HEK293 (cell line): ENCODE data around the gene OAT.

Source experiments
- CTCF ChIP-seq: fragments of 450-650 bp; formaldehyde crosslinking; IDR thresholded peaks from 2 replicates; pipeline ENCODE4 v1.5.1; 2016; ENCODE audit warnings: missing biosample characterization, missing genetic modification characterization
- KLF10 ChIP-seq: fragments of 450-650 bp; IDR thresholded peaks from 2 replicates; pipeline ENCODE4 v1.5.1; 2018; ENCODE audit warnings: missing biosample characterization, mild to moderate bottlenecking, missing genetic modification characterization
- PRDM1 ChIP-seq: fragments of 450-650 bp; formaldehyde crosslinking; IDR thresholded peaks from 2 replicates; pipeline ENCODE4; 2016; ENCODE audit warnings: missing biosample characterization, missing genetic modification characterization
- ZNF664 ChIP-seq: fragments of 450-650 bp; formaldehyde crosslinking; IDR thresholded peaks from 2 replicates; pipeline ENCODE4 v1.5.1; 2016; ENCODE audit warnings: missing biosample characterization, missing genetic modification characterization

DNA sequence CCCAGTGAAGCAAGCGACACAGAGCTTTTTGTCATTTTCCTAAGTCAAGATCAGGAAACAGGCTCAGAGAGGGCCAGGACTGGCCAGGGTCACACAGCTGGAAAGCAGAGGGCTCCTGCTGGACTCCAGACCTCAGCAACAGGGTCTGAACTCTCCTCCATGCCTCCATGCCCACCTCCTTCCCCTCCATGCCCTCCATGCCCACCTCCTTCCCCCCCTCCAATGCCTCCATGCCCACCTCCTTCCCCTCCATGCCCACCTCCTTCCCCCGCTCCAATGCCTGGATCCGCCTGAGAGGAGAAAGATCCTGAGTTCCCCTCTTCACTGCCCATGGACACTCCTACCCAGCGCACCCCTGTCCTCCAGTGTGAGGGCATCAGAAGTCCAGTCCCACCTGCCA, 51.3 kb downstream of the OAT start:
- no peak for TF ChIP-seq CTCF (tag by site-specific recombination)
- no peak for TF ChIP-seq PRDM1 (tag by site-specific recombination)
- no peak for TF ChIP-seq ZNF664 (tag by site-specific recombination)
- no peak for TF ChIP-seq KLF10 (tag by site-specific recombination)
